ENCODE results near the gene EMP3. TPM values are rescaled to one million over a fixed set of nuclear protein-coding genes. Genes with fewer than 3 reads are reported as not detected.

The EMP3 gene
- total RNA-seq, 1 experiment from 2014 or later, result 8.9 TPM

- peak; percentile 97 for DNase-seq (ENCODE audit: low spot score)
- H3K27ac Mint-ChIP-seq, result peak overlapping the region; percentile 98
- no peaks in the 10 kb centered on the region for H3K36me3 Mint-ChIP-seq
- no peaks in the 10 kb centered on the region for H3K9me3 Mint-ChIP-seq
- ATAC-seq, result peak; percentile 56
- H3K27me3 Mint-ChIP-seq (ENCODE audit: low read depth), result peaks cover 43% of the 10 kb centered on the region
- CTCF ChIA-PET, result interaction anchor here (0.6 to 12.8 kb wide), 22 partner anchors 7 to 267 kb away, joined by 3 to 404 read pairs (median 4); partner anchors contain the start of genes KDELR1, SYNGR4 and TMEM143
- H3K4me3 Mint-ChIP-seq, result peak overlapping the region; percentile 91
- POLR2A ChIA-PET, result interaction anchor here (1.0 to 1.8 kb wide), 6 partner anchors 7 to 267 kb away, joined by 3 to 16 read pairs (median 3); partner anchors contain the start of gene KDELR1
- H3K4me1 Mint-ChIP-seq, result peaks cover 53% of the 10 kb centered on the region
- no peak for TF ChIP-seq CTCF (IDR thresholded peaks at IDR 0.05)
- TF ChIP-seq TEAD4 (CRISPR knock-in tag; IDR thresholded peaks at IDR 0.05), result no peak
- TF ChIP-seq NR2C2 (CRISPR knock-in tag; IDR thresholded peaks at IDR 0.05), result no peak
- peak; percentile 82; the same call in 1 of the 2 replicates for TF ChIP-seq FOXP1 (CRISPR knock-in tag; IDR thresholded peaks at IDR 0.05; ENCODE audit: borderline replicate concordance)
- TF ChIP-seq JAZF1 (CRISPR knock-in tag; IDR thresholded peaks at IDR 0.05), result no peak
- TF ChIP-seq FOXK1 (CRISPR knock-in tag; IDR thresholded peaks at IDR 0.05), result peak; percentile 47; the same call in 1 of the 2 replicates
- TF ChIP-seq E2F5 (CRISPR knock-in tag; IDR thresholded peaks at IDR 0.05), result 0 out of 2 replicates have a peak, but pooled peaks have one; percentile 52
- TF ChIP-seq ZNF232 (CRISPR knock-in tag; IDR thresholded peaks at IDR 0.05), result peak; percentile 6; the same call in 1 of the 2 replicates
- TF ChIP-seq USF2 (CRISPR knock-in tag; IDR thresholded peaks at IDR 0.05), result peak; percentile 89
- peak; percentile 90 for TF ChIP-seq USF1 (CRISPR knock-in tag; IDR thresholded peaks at IDR 0.05)
- TF ChIP-seq FOXP4 (CRISPR knock-in tag; IDR thresholded peaks at IDR 0.05), result peak; percentile 66; the same call in 1 of the 2 replicates
- TF ChIP-seq ZNF423 (CRISPR knock-in tag; IDR thresholded peaks at IDR 0.05), result peak; percentile 46; the same call in 1 of the 2 replicates
- 0 out of 2 replicates have a peak, but pooled peaks have one; percentile 11 for TF ChIP-seq ETV6 (CRISPR knock-in tag; IDR thresholded peaks at IDR 0.05)
- no peak for TF ChIP-seq ERG (CRISPR knock-in tag; IDR thresholded peaks at IDR 0.05)
- TF ChIP-seq E2F1 (CRISPR knock-in tag; IDR thresholded peaks at IDR 0.05), result no peak
- TF ChIP-seq ZBTB21 (CRISPR knock-in tag; IDR thresholded peaks at IDR 0.05; ENCODE audit: borderline replicate concordance), result no peak
- no peak for TF ChIP-seq SMAD4 (CRISPR knock-in tag; IDR thresholded peaks at IDR 0.05)
- TF ChIP-seq HMGA2 (CRISPR knock-in tag; IDR thresholded peaks at IDR 0.05), result no peak
- TF ChIP-seq MAX (CRISPR knock-in tag; IDR thresholded peaks at IDR 0.05), result peak; percentile 86
- TF ChIP-seq MXD4 (CRISPR knock-in tag; IDR thresholded peaks at IDR 0.05; ENCODE audit: borderline replicate concordance), result no peak
- TF ChIP-seq ESRRA (CRISPR knock-in tag; IDR thresholded peaks at IDR 0.05; ENCODE audit: borderline replicate concordance), result peak; percentile 13; the same call in 1 of the 2 replicates
- TF ChIP-seq NFYB (CRISPR knock-in tag; conservative IDR thresholded peaks at IDR 0.05; ENCODE audit: low read depth), result no peak
- no peak for TF ChIP-seq ZNF121 (CRISPR knock-in tag; IDR thresholded peaks at IDR 0.05)
- TF ChIP-seq CDX4 (CRISPR knock-in tag; IDR thresholded peaks at IDR 0.05; ENCODE audit: borderline replicate concordance), result no peak
- TF ChIP-seq GTF2I (CRISPR knock-in tag; conservative IDR thresholded peaks at IDR 0.05), result no peak
- no peak for TF ChIP-seq IRF1 (CRISPR knock-in tag; IDR thresholded peaks at IDR 0.05)
Observed at GRCh38 chr19:48321622-48322591, 3.4 kb upstream of the EMP3 start.

All from WTC11 (cell line).